Measurements from ENCODE around the gene LCE5A. TPM values are rescaled to one million over a fixed set of nuclear protein-coding genes. Genes with fewer than 3 reads are reported as not detected.

Gene LCE5A
- total and polyA plus RNA-seq, 10 of the 15 experiments (the other 5 are each of a cell fraction or from before 2014, with no cell fraction given) = not detected

DNA sequence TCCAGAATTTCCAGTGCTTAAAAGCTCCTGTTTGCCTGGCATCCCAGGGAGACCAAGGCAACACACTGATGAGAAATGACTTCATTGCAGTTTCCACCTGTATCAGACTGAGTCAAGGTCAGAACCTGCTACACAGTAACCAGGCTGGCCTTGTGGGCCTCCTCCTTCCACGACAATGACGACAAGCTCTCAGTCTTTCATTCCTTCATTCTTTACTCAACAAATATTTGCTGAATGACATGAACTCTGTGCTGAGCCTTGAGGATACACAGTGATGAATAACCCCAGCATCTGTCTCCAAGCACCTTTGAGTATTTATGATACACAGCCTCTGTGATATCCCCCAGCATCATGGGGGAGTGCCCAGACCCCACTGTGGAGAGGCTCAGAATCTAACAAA is 8.9 kb upstream of the LCE5A start:
- H4K20me1 ChIP-seq (ENCODE audit: control insufficient read depth, insufficient read depth) = no peaks in the 10 kb centered on the region
- in situ Hi-C loops (cut with MboI) = no loop called here
- 0% methylated on average over 2 of the region's 2 CpGs for WGBS (ENCODE audit: insufficient coverage, insufficient replicate concordance, low lambda C conversion rate, missing lambda C conversion rate)
- no peak for TF ChIP-seq EED (IDR thresholded peaks at IDR 0.05; ENCODE audit: low read depth)
- TF ChIP-seq, protein P1, sequence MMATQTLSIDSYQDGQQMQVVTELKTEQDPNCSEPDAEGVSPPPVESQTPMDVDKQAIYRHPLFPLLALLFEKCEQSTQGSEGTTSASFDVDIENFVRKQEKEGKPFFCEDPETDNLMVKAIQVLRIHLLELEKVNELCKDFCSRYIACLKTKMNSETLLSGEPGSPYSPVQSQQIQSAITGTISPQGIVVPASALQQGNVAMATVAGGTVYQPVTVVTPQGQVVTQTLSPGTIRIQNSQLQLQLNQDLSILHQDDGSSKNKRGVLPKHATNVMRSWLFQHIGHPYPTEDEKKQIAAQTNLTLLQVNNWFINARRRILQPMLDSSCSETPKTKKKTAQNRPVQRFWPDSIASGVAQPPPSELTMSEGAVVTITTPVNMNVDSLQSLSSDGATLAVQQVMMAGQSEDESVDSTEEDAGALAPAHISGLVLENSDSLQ (IDR thresholded peaks at IDR 0.05) = no peak
- no peak for TF ChIP-seq FOXK2 (IDR thresholded peaks at IDR 0.05)
- no peak for TF ChIP-seq RFX5 (IDR thresholded peaks at IDR 0.05; ENCODE audit: low read depth, low read length)
- TF ChIP-seq STAT1 (conservative IDR thresholded peaks at IDR 0.05) = no peak
- no peak for TF ChIP-seq FOS (IDR thresholded peaks at IDR 0.05; ENCODE audit: borderline replicate concordance, extremely low read depth, insufficient read length)
- TF ChIP-seq, protein P2, sequence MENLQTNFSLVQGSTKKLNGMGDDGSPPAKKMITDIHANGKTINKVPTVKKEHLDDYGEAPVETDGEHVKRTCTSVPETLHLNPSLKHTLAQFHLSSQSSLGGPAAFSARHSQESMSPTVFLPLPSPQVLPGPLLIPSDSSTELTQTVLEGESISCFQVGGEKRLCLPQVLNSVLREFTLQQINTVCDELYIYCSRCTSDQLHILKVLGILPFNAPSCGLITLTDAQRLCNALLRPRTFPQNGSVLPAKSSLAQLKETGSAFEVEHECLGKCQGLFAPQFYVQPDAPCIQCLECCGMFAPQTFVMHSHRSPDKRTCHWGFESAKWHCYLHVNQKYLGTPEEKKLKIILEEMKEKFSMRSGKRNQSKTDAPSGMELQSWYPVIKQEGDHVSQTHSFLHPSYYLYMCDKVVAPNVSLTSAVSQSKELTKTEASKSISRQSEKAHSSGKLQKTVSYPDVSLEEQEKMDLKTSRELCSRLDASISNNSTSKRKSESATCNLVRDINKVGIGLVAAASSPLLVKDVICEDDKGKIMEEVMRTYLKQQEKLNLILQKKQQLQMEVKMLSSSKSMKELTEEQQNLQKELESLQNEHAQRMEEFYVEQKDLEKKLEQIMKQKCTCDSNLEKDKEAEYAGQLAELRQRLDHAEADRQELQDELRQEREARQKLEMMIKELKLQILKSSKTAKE (IDR thresholded peaks at IDR 0.05; ENCODE audit: low read depth, poor library complexity, severe bottlenecking) = no peak
- no peak for TF ChIP-seq ESRRA (IDR thresholded peaks at IDR 0.05; ENCODE audit: low read length)
- no peak for TF ChIP-seq ATF7 (IDR thresholded peaks at IDR 0.05; ENCODE audit: low read depth)
- no peak for TF ChIP-seq IKZF1 (conservative IDR thresholded peaks at IDR 0.05)
- no peak for TF ChIP-seq POLR2A (IDR thresholded peaks at IDR 0.05; ENCODE audit: low read depth, low read length)
- no peak for TF ChIP-seq EP300 (IDR thresholded peaks at IDR 0.05; ENCODE audit: borderline replicate concordance in 1 of 2, control insufficient read depth in 1 of 2, low read depth in 2 of 2, low read length in 2 of 2)
- TF ChIP-seq, protein P3, sequence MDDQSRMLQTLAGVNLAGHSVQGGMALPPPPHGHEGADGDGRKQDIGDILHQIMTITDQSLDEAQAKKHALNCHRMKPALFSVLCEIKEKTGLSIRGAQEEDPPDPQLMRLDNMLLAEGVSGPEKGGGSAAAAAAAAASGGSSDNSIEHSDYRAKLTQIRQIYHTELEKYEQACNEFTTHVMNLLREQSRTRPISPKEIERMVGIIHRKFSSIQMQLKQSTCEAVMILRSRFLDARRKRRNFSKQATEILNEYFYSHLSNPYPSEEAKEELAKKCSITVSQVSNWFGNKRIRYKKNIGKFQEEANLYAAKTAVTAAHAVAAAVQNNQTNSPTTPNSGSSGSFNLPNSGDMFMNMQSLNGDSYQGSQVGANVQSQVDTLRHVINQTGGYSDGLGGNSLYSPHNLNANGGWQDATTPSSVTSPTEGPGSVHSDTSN (IDR thresholded peaks at IDR 0.05; ENCODE audit: insufficient replicate concordance, low read depth, low read length) = no peak
- no peak for TF ChIP-seq CHD1 (IDR thresholded peaks at IDR 0.05; ENCODE audit: low read depth, low read length)
- TF ChIP-seq, protein P4, sequence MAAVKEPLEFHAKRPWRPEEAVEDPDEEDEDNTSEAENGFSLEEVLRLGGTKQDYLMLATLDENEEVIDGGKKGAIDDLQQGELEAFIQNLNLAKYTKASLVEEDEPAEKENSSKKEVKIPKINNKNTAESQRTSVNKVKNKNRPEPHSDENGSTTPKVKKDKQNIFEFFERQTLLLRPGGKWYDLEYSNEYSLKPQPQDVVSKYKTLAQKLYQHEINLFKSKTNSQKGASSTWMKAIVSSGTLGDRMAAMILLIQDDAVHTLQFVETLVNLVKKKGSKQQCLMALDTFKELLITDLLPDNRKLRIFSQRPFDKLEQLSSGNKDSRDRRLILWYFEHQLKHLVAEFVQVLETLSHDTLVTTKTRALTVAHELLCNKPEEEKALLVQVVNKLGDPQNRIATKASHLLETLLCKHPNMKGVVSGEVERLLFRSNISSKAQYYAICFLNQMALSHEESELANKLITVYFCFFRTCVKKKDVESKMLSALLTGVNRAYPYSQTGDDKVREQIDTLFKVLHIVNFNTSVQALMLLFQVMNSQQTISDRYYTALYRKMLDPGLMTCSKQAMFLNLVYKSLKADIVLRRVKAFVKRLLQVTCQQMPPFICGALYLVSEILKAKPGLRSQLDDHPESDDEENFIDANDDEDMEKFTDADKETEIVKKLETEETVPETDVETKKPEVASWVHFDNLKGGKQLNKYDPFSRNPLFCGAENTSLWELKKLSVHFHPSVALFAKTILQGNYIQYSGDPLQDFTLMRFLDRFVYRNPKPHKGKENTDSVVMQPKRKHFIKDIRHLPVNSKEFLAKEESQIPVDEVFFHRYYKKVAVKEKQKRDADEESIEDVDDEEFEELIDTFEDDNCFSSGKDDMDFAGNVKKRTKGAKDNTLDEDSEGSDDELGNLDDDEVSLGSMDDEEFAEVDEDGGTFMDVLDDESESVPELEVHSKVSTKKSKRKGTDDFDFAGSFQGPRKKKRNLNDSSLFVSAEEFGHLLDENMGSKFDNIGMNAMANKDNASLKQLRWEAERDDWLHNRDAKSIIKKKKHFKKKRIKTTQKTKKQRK (IDR thresholded peaks at IDR 0.05; ENCODE audit: low read depth, low read length) = no peak
- TF ChIP-seq CHD2 (IDR thresholded peaks at IDR 0.05; ENCODE audit: borderline replicate concordance, low read depth, low read length) = no peak
- no peak for TF ChIP-seq BHLHE40 (IDR thresholded peaks at IDR 0.05; ENCODE audit: borderline replicate concordance in 1 of 2, low read depth in 2 of 2, low read length in 1 of 2)

More for the DNA sequence above, 8.9 kb upstream of the LCE5A start:
- FAIRE-seq (no peak), ATAC-seq (no peak), DNase-seq (ENCODE audit: low read depth, low spot score) (no peak)
- Histone ChIP-seq H3K4me1 (ENCODE audit: control insufficient read depth, insufficient read depth, low read length) (no peaks in the 10 kb centered on the region), H3K79me2 (ENCODE audit: control insufficient read depth, insufficient read depth, low read length) (no peaks in the 10 kb centered on the region), H3K27ac (ENCODE audit: control insufficient read depth, insufficient read depth) (no peak overlapping the region), H3K4me2 (ENCODE audit: control insufficient read depth, insufficient read depth) (no peak overlapping the region), H3K4me3 (no peak overlapping the region), H3K27me3 (replicated peaks in 1 of 2; ENCODE audit: control insufficient read depth in 2 of 2, insufficient read depth in 2 of 2, low read length in 1 of 2) (no peaks in the 10 kb centered on the region), H3K36me3 (ENCODE audit: control insufficient read depth in 2 of 2, insufficient read depth in 2 of 2, low read length in 1 of 2) (no peaks in the 10 kb centered on the region), H2AFZ (ENCODE audit: control insufficient read depth, low read depth, low read length) (no peak overlapping the region), H3K9me3 (replicated peaks; ENCODE audit: control insufficient read depth, insufficient read depth, low read length) (no peaks in the 10 kb centered on the region), H3K9ac (ENCODE audit: control insufficient read depth, insufficient read depth, low read length) (no peak overlapping the region)
- CTCF ChIA-PET = no interaction called here
- SMC1A ChIA-PET (ENCODE audit: uncharacterized antibody, unreplicated experiment) = no interaction called here
- RAD21 ChIA-PET (ENCODE audit: unreplicated experiment) = no interaction called here
- no TSS peak for BruUV-seq (replicated peaks)
- POLR2A ChIA-PET = no interaction called here
- intact Hi-C loops (cut with micrococcal nuclease; ENCODE audit: unreplicated experiment) = no loop called here

Measured in GM12878 (cell line).